Spleen (tissue), 11 donors: ENCODE results near the gene AMOTL2. TPM values are rescaled to one million over a fixed set of nuclear protein-coding genes. Genes with fewer than 3 reads are reported as not detected.

ENCODE experiments used
- DNase-seq: peaks from one replicate; pipeline ENCODE4 v3.0.0-alpha.2; 2020
- H3K27ac ChIP-seq, 8 donors: fragments of 200-600 bp; sonication (generic) in 7 of 8; 1 replicate in 4 of 8; 2 replicates in 4 of 8; pipeline versions ENCODE4 v1.5.0 to v1.8.0; 2016 to 2021; ENCODE audit warnings: inconsistent platforms in 4 of 8, mild to moderate bottlenecking in 4 of 8, moderate library complexity in 1 of 8
- H3K27me3 ChIP-seq, 7 donors: fragments of 200-600 bp; sonication (generic) in 6 of 7; replicated peaks in 1 of 7; 1 replicate in 4 of 7; 2 replicates in 3 of 7; pipeline versions ENCODE4 v1.5.0 to v1.8.0; 2016 to 2021; ENCODE audit warnings: inconsistent platforms in 3 of 7, mild to moderate bottlenecking in 1 of 7
- H3K36me3 ChIP-seq, 6 donors: fragments of 200-600 bp; sonication (generic) in 5 of 6; 1 replicate in 4 of 6; 2 replicates in 2 of 6; pipeline versions ENCODE4 v1.5.0 to v1.8.0; 2016 to 2021; ENCODE audit warnings: inconsistent platforms in 2 of 6
- H3K4me1 ChIP-seq, 6 donors: fragments of 200-600 bp; sonication (generic) in 5 of 6; 1 replicate in 3 of 6; 2 replicates in 3 of 6; pipeline versions ENCODE4 v1.5.0 to v1.8.0; 2016 to 2021; ENCODE audit warnings: inconsistent platforms in 3 of 6
- H3K4me3 ChIP-seq, 8 donors: fragments of 200-600 bp; sonication (generic) in 7 of 8; 1 replicate in 4 of 8; 2 replicates in 4 of 8; pipeline versions ENCODE4 v1.5.0 to v1.8.0; 2016 to 2021; ENCODE audit warnings: inconsistent platforms in 4 of 8, mild to moderate bottlenecking in 4 of 8, moderate library complexity in 2 of 8
- H3K9me3 ChIP-seq, 8 donors: fragments of 200-600 bp; sonication (generic) in 7 of 8; 1 replicate in 4 of 8; 2 replicates in 4 of 8; pipeline versions ENCODE4 v1.5.0 to v1.8.0; 2016 to 2021; ENCODE audit warnings: inconsistent platforms in 4 of 8
- CTCF ChIP-seq, 11 experiments: fragments of 200-600 bp in 7 of 11; fragments of 450-650 bp in 4 of 11; sonication (generic) in 4 of 11; IDR thresholded peaks in 8 of 11; conservative IDR thresholded peaks in 3 of 11; 1 replicate in 7 of 11; 2 replicates in 4 of 11; pipeline versions ENCODE4 v1.4.0 to v1.8.0; 2016 to 2021; ENCODE audit warnings: antibody characterized with exemption in 11 of 11, inconsistent platforms in 4 of 11, mild to moderate bottlenecking in 1 of 11
- POLR2A ChIP-seq, 3 donors: fragments of 450-650 bp; IDR thresholded peaks; one replicate each; pipeline ENCODE4 v1.5.1; 2017; ENCODE audit warnings: antibody characterized with exemption in 3 of 3, mild to moderate bottlenecking in 1 of 3
- POLR2AphosphoS5 ChIP-seq, 3 donors: sonication (generic); formaldehyde crosslinking; IDR thresholded peaks; one replicate each; pipeline ENCODE4 v1.5.1; 2017; ENCODE audit warnings: antibody characterized with exemption in 3 of 3
- whole genome bisulfite sequencing, 5 donors: extraction: QIAGEN DNeasy Blood & Tissue Kit in 3 of 5; methylation state at CpG; one replicate each; pipeline versions ENCODE4 v1.1.5 to v1.1.7; 2013 to 2018; 5-methylcytosine and 5-hydroxymethylcytosine counted together
- intact Hi-C: fragments of 100-400 bp; cut with DNase I; formaldehyde crosslinking; loops from one replicate; pipeline ENCODE4 v1.15.0; 2023; ENCODE audit warnings: low total_unique reads
- polyA plus RNA-seq, 3 donors: library from polyadenylated mRNA; stranded (reverse); fragments of 200-250 nt; gene quantifications; one replicate each; pipeline ENCODE4 v1.2.1, GENCODE V29; 2013
- total RNA-seq, 7 donors: library from RNA; depleted of rRNA in 3 of 7; stranded (reverse); fragments of >200 nt in 3 of 7; fragmentation: NEBNext Ultra II Directional in 4 of 7; extraction: Animal tissue kit (Norgen Biotek cat#: 25700) in 4 of 7; gene quantifications; one replicate each; pipeline versions ENCODE4 v1.1.0 to v1.2.1, GENCODE V29; 2016 to 2021
- donor health status: healthy with polysubstance abuse.
- donor health status: DM: no; HTN: no; CAD: no; lungs with moderate emphysema.
- donor health status: DM: no; HTN: no; CAD: no.
- donor health status: Bipolar disorder and iron deficiency.
- donor health status: healthy.
- donor health status: DM: no; HTN: no; CAD: no.
- donor health status: DM: yes; HTN: yes; CAD: no.

Gene AMOTL2
- total and polyA plus RNA-seq, 10 donors, result 3.8 to 83.4 (median 40.4) TPM

- Histone ChIP-seq H3K9me3 (no peaks in the 10 kb centered on the region), H3K4me3 (peak overlapping the region; percentile 46 to 74 (median 52)), H3K4me1 (peaks cover 18 to 82% (median 60%) of the 10 kb centered on the region in 6 donors), H3K27ac (peak overlapping the region; percentile 50 to 96 (median 93)), H3K27me3 (peaks cover 0 to 57% (median 18%) of the 10 kb centered on the region in 7 donors), H3K36me3 (peaks cover 0 to 33% (median 9%) of the 10 kb centered on the region in 6 donors)
- 22 to 32% (median 25%) methylated on average over 45 to 51 of the region's 51 CpGs for WGBS, 5 donors
- peak; percentile 75 for DNase-seq
- intact Hi-C loops, result no loop called here
- TF ChIP-seq POLR2AphosphoS5 (IDR thresholded peaks at IDR 0.05), result peak; percentile 28 to 71 (median 65)
- peak in 1 of 3 donors; percentile 18 for TF ChIP-seq POLR2A (IDR thresholded peaks at IDR 0.05)
- TF ChIP-seq CTCF (IDR thresholded peaks at IDR 0.05 in 8 of 11, conservative IDR thresholded peaks at IDR 0.05 in 3 of 11), result no peak
Observed at GRCh38 chr3:134373271-134374104, 759 bp downstream of the AMOTL2 start.

GRCh38 chr3:134372396-134373270, 1.6 kb downstream of the AMOTL2 start:
- peak overlapping the region; percentile 50 to 96 (median 93) for H3K27ac ChIP-seq
- peaks cover 0 to 41% (median 12%) of the 10 kb centered on the region in 6 donors for H3K36me3 ChIP-seq
- H3K4me1 ChIP-seq, result peaks cover 18 to 82% (median 60%) of the 10 kb centered on the region in 6 donors
- intact Hi-C loops, result no loop called here
- 47 to 72% (median 57%) methylated on average over 8 to 9 of the region's 9 CpGs for WGBS, 5 donors
- peak overlapping the region; percentile 46 to 74 (median 52) for H3K4me3 ChIP-seq
- H3K9me3 ChIP-seq, result no peaks in the 10 kb centered on the region
- peak; percentile 16 for DNase-seq
- TF ChIP-seq POLR2AphosphoS5 (IDR thresholded peaks at IDR 0.05) (no peak), POLR2A (IDR thresholded peaks at IDR 0.05) (no peak), CTCF (IDR thresholded peaks at IDR 0.05 in 8 of 11, conservative IDR thresholded peaks at IDR 0.05 in 3 of 11) (no peak)
- peaks cover 0 to 57% (median 18%) of the 10 kb centered on the region in 7 donors for H3K27me3 ChIP-seq

- Histone ChIP-seq H3K27ac (peak overlapping the region; percentile 9 to 96 (median 90)), H3K36me3 (peaks cover 0 to 50% (median 20%) of the 10 kb centered on the region in 6 donors), H3K27me3 (peaks cover 0 to 53% (median 18%) of the 10 kb centered on the region in 7 donors), H3K4me1 (peaks cover 18 to 85% (median 63%) of the 10 kb centered on the region in 6 donors), H3K9me3 (no peaks in the 10 kb centered on the region), H3K4me3 (peak overlapping the region in 7 of 8 donors; percentile 8 to 74 (median 51))
- intact Hi-C loops, result no loop called here
- no peak for TF ChIP-seq POLR2AphosphoS5 (IDR thresholded peaks at IDR 0.05)
- TF ChIP-seq CTCF (IDR thresholded peaks at IDR 0.05 in 8 of 11, conservative IDR thresholded peaks at IDR 0.05 in 3 of 11), result no peak
- TF ChIP-seq POLR2A (IDR thresholded peaks at IDR 0.05), result no peak
- peak; percentile 23 for DNase-seq
- WGBS, 5 donors, result 61 to 85% (median 72%) methylated on average over 7 of the region's 7 CpGs
Observed at GRCh38 chr3:134371542-134372324, 2.5 kb downstream of the AMOTL2 start.
